Measurements from ENCODE around the gene TFCP2L1. TPM values are rescaled to one million over a fixed set of nuclear protein-coding genes. Genes with fewer than 3 reads are reported as not detected.
A peak's percentile ranks its signal among the peaks of the same experiment; 100 is the strongest.

The TFCP2L1 gene
- total and polyA plus RNA-seq, 7 donors: 0.14 to 1.8 (median 0.53) TPM

DNA sequence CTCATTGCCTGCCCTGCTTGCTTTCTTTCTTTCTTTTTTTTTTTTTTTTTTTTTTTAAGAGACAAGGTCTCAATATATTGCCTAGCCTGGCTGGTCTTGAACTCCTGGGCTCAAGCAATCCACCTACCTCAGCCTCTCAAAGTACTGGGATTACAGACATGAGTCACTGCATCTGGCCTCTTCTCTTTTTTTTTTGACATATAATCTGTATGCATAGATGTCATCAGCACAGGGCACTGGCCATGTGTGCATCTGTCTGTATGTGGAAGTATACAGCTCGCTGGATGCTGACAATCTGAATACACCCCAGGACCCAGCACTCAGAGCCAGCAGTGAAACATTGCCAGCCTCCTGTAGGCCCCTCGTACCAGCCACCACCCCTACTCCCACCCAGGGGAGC lies 49.5 kb downstream of the TFCP2L1 start:
- ATAC-seq: no peak
- no peaks in the 10 kb centered on the region for H3K4me1 ChIP-seq
- no peak overlapping the region for H3K4me3 ChIP-seq
- TF ChIP-seq, protein P1, sequence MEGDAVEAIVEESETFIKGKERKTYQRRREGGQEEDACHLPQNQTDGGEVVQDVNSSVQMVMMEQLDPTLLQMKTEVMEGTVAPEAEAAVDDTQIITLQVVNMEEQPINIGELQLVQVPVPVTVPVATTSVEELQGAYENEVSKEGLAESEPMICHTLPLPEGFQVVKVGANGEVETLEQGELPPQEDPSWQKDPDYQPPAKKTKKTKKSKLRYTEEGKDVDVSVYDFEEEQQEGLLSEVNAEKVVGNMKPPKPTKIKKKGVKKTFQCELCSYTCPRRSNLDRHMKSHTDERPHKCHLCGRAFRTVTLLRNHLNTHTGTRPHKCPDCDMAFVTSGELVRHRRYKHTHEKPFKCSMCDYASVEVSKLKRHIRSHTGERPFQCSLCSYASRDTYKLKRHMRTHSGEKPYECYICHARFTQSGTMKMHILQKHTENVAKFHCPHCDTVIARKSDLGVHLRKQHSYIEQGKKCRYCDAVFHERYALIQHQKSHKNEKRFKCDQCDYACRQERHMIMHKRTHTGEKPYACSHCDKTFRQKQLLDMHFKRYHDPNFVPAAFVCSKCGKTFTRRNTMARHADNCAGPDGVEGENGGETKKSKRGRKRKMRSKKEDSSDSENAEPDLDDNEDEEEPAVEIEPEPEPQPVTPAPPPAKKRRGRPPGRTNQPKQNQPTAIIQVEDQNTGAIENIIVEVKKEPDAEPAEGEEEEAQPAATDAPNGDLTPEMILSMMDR (IDR thresholded peaks at IDR 0.05): no peak
- WGBS, 3 donors: 78 to 86% (median 86%) methylated on average over 2 of the region's 2 CpGs
- H3K36me3 ChIP-seq (ENCODE audit: insufficient read depth in 1 of 2, low read depth in 1 of 2): no peaks in the 10 kb centered on the region
- H3K9me3 ChIP-seq: no peaks in the 10 kb centered on the region
- DNase-seq: no peak
- H3K27me3 ChIP-seq (ENCODE audit: insufficient read depth in 3 of 3, low read length in 2 of 3): peaks cover 0 to 1% (median 0%) of the 10 kb centered on the region in 3 donors
- intact Hi-C loops (cut with DNase I): no loop called here
- H3K27ac ChIP-seq: no peak overlapping the region

- intact Hi-C loops (cut with DNase I): no loop called here
- no peak overlapping the region for H3K27ac ChIP-seq
- H3K27me3 ChIP-seq (ENCODE audit: insufficient read depth in 3 of 3, low read length in 2 of 3): peaks cover 0 to 1% (median 0%) of the 10 kb centered on the region in 3 donors
- TF ChIP-seq, protein P1 (IDR thresholded peaks at IDR 0.05): no peak
- WGBS, 3 donors: 41 to 70% (median 55%) methylated on average over 9 of the region's 9 CpGs
- no peaks in the 10 kb centered on the region for H3K4me1 ChIP-seq
- DNase-seq (peak in 1 of 2 donors; percentile 42), ATAC-seq (peak in 1 of 4 donors; percentile 17)
- H3K4me3 ChIP-seq: no peak overlapping the region
- no peaks in the 10 kb centered on the region for H3K9me3 ChIP-seq
- no peaks in the 10 kb centered on the region for H3K36me3 ChIP-seq (ENCODE audit: insufficient read depth in 1 of 2, low read depth in 1 of 2)
Observed at GRCh38 chr2:121234791-121235190, 50.2 kb downstream of the TFCP2L1 start.

GRCh38 chr2:121234144-121234543 lies 50.9 kb downstream of the TFCP2L1 start:
- DNase-seq (peak in 1 of 2 donors; percentile 3), ATAC-seq (no peak)
- H3K36me3 ChIP-seq (ENCODE audit: insufficient read depth in 1 of 2, low read depth in 1 of 2): no peaks in the 10 kb centered on the region
- H3K4me1 ChIP-seq: no peaks in the 10 kb centered on the region
- intact Hi-C loops (cut with DNase I): no loop called here
- H3K9me3 ChIP-seq: no peaks in the 10 kb centered on the region
- TF ChIP-seq, protein P1 (IDR thresholded peaks at IDR 0.05): no peak
- no peak overlapping the region for H3K4me3 ChIP-seq
- WGBS, 3 donors: 74 to 83% (median 75%) methylated on average over 7 of the region's 7 CpGs
- no peak overlapping the region for H3K27ac ChIP-seq
- peaks cover 0 to 1% (median 0%) of the 10 kb centered on the region in 3 donors for H3K27me3 ChIP-seq (ENCODE audit: insufficient read depth in 3 of 3, low read length in 2 of 3)

- Histone ChIP-seq H3K27me3 (ENCODE audit: insufficient read depth in 3 of 3, low read length in 2 of 3) (peaks cover 0 to 1% (median 0%) of the 10 kb centered on the region in 3 donors), H3K27ac (no peak overlapping the region), H3K4me1 (no peaks in the 10 kb centered on the region), H3K4me3 (no peak overlapping the region), H3K36me3 (ENCODE audit: insufficient read depth in 1 of 2, low read depth in 1 of 2) (no peaks in the 10 kb centered on the region), H3K9me3 (no peaks in the 10 kb centered on the region)
- DNase-seq: peak in 1 of 2 donors; percentile 15
- intact Hi-C loops (cut with DNase I): no loop called here
- ATAC-seq: no peak
- TF ChIP-seq, protein P1 (IDR thresholded peaks at IDR 0.05): no peak
- 80 to 91% (median 84%) methylated on average over 11 of the region's 11 CpGs for WGBS, 3 donors
Observed at GRCh38 chr2:121233486-121234110, 51.4 kb downstream of the TFCP2L1 start.

Data from psoas muscle (tissue), 8 donors.